ENCODE measurements around the gene YY1AP1.
"Not testable (repeated sequence)": the region's sequence is repeated elsewhere in the genome, so short reads cannot be mapped to it uniquely, and the experiment has no call there.

Gene YY1AP1, protein sequence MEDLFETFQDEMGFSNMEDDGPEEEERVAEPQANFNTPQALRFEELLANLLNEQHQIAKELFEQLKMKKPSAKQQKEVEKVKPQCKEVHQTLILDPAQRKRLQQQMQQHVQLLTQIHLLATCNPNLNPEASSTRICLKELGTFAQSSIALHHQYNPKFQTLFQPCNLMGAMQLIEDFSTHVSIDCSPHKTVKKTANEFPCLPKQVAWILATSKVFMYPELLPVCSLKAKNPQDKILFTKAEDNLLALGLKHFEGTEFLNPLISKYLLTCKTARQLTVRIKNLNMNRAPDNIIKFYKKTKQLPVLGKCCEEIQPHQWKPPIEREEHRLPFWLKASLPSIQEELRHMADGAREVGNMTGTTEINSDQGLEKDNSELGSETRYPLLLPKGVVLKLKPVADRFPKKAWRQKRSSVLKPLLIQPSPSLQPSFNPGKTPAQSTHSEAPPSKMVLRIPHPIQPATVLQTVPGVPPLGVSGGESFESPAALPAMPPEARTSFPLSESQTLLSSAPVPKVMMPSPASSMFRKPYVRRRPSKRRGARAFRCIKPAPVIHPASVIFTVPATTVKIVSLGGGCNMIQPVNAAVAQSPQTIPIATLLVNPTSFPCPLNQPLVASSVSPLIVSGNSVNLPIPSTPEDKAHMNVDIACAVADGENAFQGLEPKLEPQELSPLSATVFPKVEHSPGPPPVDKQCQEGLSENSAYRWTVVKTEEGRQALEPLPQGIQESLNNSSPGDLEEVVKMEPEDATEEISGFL

DNA sequence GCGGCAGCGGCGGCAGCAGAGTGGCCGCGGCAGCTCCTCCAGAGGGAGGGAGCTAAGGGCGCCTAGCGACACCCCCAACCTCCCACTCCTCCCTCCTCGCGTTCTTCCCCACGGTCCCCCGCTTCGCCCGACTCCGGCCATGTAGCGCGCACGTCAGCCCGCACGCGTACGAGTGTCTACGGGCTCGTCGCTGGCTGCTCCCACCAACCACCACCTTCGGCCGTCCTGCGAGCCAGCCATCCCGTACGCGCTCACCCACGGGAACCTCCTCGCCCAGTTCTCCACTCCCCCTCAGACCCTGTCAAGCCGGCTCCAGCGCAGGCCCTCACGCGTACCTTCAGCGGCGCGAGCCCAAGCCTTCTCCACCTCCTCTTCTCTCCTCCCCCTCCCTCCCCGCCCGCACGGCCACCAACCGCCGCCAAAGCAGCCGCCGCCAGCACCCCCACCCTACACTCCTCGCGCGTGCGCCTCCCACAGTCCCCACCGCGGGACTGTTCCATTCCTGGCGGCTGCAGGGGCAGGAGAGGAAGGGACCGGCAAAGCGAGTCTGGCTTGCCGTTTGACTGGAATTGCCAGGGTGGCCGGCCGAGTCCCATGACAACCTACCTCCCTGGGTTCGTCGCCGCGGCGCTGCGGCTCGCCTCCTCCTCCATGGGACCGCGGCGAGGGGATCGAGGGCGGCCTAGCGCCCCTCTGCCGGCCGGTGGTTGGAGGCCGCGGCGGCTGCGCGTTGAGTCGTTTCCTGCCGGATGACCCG is at the start of gene YY1AP1:
Gene YY1AP1, minus strand, starts transcription at position 451 of the 757 bp plus-strand sequence. CDS start 8,338 bp downstream, outside the sequence.
- DNase-seq (ENCODE audit: low read depth): peak; percentile 49
- in situ Hi-C loops (cut with HindIII; ENCODE audit: low sequenced_read_pairs): no loop called here
- TF ChIP-seq, protein P1, sequence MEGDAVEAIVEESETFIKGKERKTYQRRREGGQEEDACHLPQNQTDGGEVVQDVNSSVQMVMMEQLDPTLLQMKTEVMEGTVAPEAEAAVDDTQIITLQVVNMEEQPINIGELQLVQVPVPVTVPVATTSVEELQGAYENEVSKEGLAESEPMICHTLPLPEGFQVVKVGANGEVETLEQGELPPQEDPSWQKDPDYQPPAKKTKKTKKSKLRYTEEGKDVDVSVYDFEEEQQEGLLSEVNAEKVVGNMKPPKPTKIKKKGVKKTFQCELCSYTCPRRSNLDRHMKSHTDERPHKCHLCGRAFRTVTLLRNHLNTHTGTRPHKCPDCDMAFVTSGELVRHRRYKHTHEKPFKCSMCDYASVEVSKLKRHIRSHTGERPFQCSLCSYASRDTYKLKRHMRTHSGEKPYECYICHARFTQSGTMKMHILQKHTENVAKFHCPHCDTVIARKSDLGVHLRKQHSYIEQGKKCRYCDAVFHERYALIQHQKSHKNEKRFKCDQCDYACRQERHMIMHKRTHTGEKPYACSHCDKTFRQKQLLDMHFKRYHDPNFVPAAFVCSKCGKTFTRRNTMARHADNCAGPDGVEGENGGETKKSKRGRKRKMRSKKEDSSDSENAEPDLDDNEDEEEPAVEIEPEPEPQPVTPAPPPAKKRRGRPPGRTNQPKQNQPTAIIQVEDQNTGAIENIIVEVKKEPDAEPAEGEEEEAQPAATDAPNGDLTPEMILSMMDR (IDR thresholded peaks at IDR 0.05; ENCODE audit: low read depth, low read length, missing control alignments): no peak
- H3K4me3 ChIP-seq (ENCODE audit: low read depth, low read length): peak within 1 kb of the TSS; percentile 88

DNA sequence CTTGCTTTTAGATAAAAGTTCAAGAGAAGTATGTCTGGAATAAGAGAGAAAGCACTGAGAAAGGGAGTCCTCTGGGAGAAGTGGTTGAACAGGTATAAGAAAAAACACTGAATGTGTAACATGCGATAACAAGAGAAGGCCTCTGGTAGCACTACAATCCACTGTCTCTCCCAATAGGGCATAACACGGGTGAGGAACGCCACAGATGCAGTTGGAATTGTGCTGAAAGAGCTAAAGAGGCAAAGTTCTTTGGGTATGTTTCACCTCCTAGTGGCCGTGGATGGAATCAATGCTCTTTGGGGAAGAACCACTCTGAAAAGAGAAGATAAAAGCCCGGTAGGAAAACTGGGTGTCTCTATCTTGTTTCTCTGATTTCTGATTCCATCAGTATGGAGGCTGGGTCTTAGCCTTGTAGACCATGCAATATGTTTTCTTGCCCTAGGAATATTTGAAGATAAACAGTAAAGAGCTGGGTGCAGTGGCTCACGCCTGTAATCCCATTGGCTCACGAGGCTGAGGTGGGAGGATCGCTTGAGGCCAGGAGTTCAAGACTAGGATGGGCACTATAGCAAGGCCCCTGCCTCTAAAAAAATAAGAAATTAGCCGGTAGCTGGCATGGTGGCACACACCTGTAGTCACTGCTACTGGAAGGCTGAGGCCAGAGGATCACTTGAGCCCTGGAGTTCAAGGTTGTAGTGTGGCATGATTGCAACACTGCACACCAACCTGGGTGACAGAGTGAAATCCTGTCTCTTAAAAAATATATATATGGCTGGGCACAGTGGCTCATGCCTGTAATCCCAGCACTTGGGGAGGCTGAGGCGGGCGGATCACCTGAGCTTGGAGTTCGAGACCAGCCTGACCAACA is 40.7 kb upstream of the YY1AP1 start:
- TF ChIP-seq, protein P1 (IDR thresholded peaks at IDR 0.05; ENCODE audit: low read depth, low read length, missing control alignments): peak; percentile 80
- DNase-seq (ENCODE audit: low read depth): peak; percentile 73
- in situ Hi-C loops (cut with HindIII; ENCODE audit: low sequenced_read_pairs): no loop called here

DNA sequence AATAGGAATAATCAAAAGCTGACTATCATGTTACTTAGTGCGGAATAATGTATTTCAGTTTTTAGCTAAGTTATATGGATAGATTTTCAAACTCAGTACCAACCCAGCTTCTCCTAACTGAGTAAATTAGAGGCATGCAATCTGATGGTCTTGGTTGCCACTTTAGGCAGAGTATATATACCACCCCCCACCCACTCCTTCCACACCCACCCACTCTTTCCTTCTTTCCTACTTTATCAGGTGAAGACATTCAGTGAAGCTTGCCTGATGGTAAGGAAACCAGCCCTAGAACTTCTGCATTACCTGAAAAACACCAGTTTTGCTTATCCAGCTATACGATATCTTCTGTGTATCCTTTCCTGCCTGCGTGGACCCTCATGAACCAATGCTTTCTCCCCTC is 36.6 kb upstream of the YY1AP1 start:
- no peak for DNase-seq (ENCODE audit: low read depth)
- TF ChIP-seq, protein P1 (IDR thresholded peaks at IDR 0.05; ENCODE audit: low read depth, low read length, missing control alignments): no peak
- no peak overlapping the region for H3K4me3 ChIP-seq (ENCODE audit: low read depth, low read length)
- in situ Hi-C loops (cut with HindIII; ENCODE audit: low sequenced_read_pairs): no loop called here

More for the DNA sequence above, 40.7 kb upstream of the YY1AP1 start:
- H3K4me3 ChIP-seq (ENCODE audit: low read depth, low read length): no peak overlapping the region

DNA sequence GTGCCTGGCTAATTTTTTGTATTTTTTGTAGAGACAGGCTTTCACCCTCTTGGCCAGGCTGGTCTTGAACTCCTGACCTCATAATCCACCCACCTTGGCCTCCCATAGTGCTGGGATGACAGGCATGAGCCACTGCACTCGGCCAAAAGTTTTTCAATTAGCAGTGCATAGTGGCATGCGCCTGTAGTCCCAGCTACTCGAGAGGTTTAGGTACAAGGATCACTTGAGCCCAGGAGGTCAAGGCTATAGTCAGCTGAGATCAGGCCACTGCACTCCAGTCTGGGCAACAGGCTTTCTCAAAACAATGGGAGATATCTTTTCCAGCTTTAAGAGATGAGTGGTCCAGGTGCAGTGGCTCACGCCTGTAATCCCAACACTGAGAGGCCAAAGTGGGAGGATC is 31.1 kb upstream of the YY1AP1 start:
- TF ChIP-seq, protein P1 (IDR thresholded peaks at IDR 0.05; ENCODE audit: low read depth, low read length, missing control alignments): no peak
- DNase-seq (ENCODE audit: low read depth): no peak
- H3K4me3 ChIP-seq (ENCODE audit: low read depth, low read length): no peak overlapping the region
- in situ Hi-C loops (cut with HindIII; ENCODE audit: low sequenced_read_pairs): no loop called here

DNA sequence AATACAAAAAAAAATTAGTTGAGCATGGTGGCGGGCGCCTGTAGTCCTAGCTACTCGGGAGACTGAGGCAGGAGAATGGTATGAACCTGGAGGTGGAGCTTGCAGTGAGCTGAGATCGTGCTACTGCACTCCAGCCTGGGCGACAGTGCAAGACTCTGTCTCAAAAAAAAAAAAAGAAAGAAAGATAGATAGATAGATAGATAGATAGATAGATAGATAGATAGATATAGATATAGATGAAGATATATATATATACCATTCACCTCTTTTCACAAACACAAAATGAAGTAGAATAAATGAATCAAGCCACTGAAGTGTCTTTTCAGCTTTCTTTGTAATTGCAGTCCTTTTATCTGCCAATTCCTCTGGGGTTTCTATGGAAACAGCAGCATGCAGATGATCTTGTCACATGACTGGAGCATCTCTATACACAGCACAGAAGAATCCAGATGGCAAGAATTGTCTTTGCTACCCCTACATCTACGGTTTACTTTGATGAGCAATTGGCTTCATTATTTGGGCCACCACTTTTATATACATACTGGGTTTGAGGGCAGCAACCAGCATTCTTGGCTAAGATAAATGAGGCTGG is 30.0 kb upstream of the YY1AP1 start:
- H3K4me3 ChIP-seq (ENCODE audit: low read depth, low read length); DNase-seq (ENCODE audit: low read depth); in situ Hi-C loops (cut with HindIII; ENCODE audit: low sequenced_read_pairs): not testable (repeated sequence)

DNA sequence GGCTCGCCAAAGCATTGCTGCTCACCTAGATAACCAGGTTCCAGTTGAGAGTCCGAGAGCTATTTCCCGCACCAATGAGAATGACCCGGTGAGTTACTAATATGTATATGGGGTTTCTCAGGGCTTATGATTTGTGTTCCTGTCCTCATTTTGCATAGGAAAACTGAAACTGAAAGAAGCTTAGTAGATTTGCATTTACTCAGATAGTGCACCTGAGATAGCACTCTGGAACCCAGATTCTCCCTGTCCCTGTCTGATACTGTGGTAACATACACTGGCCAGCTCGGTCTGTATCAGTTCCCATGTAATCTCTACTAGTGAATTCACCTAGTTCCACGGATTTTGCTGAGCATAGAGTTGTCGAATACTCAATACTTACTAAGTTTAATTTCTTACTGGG is 28.5 kb upstream of the YY1AP1 start:
- TF ChIP-seq, protein P1 (IDR thresholded peaks at IDR 0.05; ENCODE audit: low read depth, low read length, missing control alignments): no peak
- H3K4me3 ChIP-seq (ENCODE audit: low read depth, low read length): no peak overlapping the region
- in situ Hi-C loops (cut with HindIII; ENCODE audit: low sequenced_read_pairs): no loop called here

More for the DNA sequence above, 28.5 kb upstream of the YY1AP1 start:
- no peak for DNase-seq (ENCODE audit: low read depth)
